Body of pancreas (tissue), 4 donors: ENCODE data around the gene MON1B. TPM values are rescaled to one million over a fixed set of nuclear protein-coding genes. Genes with fewer than 3 reads are reported as not detected.
A peak's percentile ranks its signal among the peaks of the same experiment; 100 is the strongest.

ENCODE experiments used
- ATAC-seq: fragments of 150-250 bp; one replicate; pipeline ENCODE4 v1.9.1; 2016
- DNase-seq, 4 donors: peaks; one replicate each; pipeline ENCODE4 v3.0.0-alpha.2; 2019
- H3K27ac ChIP-seq, 4 donors: fragments of 200-600 bp; sonication (generic); 1 replicate in 3 of 4; 2 replicates in 1 of 4; pipeline versions ENCODE4 v1.5.1 to v1.6.1; 2016 to 2019; ENCODE audit warnings: mild to moderate bottlenecking in 1 of 4, mixed read lengths in 1 of 4, moderate library complexity in 1 of 4
- H3K27me3 ChIP-seq, 2 donors: fragments of 200-600 bp; sonication (generic); one replicate each; pipeline ENCODE4 v1.6.0; 2016; ENCODE audit warnings: mild to moderate bottlenecking in 1 of 2
- H3K36me3 ChIP-seq, 2 donors: fragments of 200-600 bp; sonication (generic); replicated peaks in 1 of 2; 2 replicates each; pipeline ENCODE4 v1.5.1; 2016; ENCODE audit warnings: low read depth in 2 of 2; ENCODE audit not compliant: insufficient read depth in 1 of 2
- H3K4me1 ChIP-seq: fragments of 200-600 bp; sonication (generic); one replicate; pipeline ENCODE4 v1.6.0; 2016
- H3K4me3 ChIP-seq, 2 donors: fragments of 200-600 bp; sonication (generic); 1 replicate in 1 of 2; 2 replicates in 1 of 2; pipeline ENCODE4 v1.5.1; 2016 to 2019
- H3K9me3 ChIP-seq, 3 donors: fragments of 200-600 bp; sonication (generic); 1 replicate in 2 of 3; 2 replicates in 1 of 3; pipeline ENCODE4 v1.5.1; 2016
- POLR2A ChIP-seq, 3 donors: fragments of 450-650 bp; IDR thresholded peaks; one replicate each; pipeline ENCODE4 v1.6.1; 2016; ENCODE audit warnings: antibody characterized with exemption in 3 of 3, mild to moderate bottlenecking in 2 of 3
- WGBS, 2 donors: methylation state at CpG; one replicate each; pipeline ENCODE4 v1.1.5; 2017; 5-methylcytosine and 5-hydroxymethylcytosine counted together
- intact Hi-C: fragments of 100-400 bp; cut with DNase I; formaldehyde crosslinking; loops from one replicate; pipeline ENCODE4 v1.15.1; 2023
- total RNA-seq, 2 donors: library from RNA; depleted of rRNA; stranded (reverse); fragments of >200 nt; gene quantifications; one replicate each; pipeline ENCODE4 v1.1.0, GENCODE V29; 2016
- TF ChIP-seq, protein P1 (sequence below), 7 experiments: fragments of 450-650 bp in 4 of 7; fragments of 200-600 bp in 3 of 7; sonication (generic) in 3 of 7; IDR thresholded peaks; one replicate each; pipeline ENCODE4 v1.5.1; 2016 to 2019; ENCODE audit warnings: antibody characterized with exemption in 7 of 7

Gene MON1B
- 10 to 100 TPM; 15.6 to 22.4 TPM for total RNA-seq

DNA sequence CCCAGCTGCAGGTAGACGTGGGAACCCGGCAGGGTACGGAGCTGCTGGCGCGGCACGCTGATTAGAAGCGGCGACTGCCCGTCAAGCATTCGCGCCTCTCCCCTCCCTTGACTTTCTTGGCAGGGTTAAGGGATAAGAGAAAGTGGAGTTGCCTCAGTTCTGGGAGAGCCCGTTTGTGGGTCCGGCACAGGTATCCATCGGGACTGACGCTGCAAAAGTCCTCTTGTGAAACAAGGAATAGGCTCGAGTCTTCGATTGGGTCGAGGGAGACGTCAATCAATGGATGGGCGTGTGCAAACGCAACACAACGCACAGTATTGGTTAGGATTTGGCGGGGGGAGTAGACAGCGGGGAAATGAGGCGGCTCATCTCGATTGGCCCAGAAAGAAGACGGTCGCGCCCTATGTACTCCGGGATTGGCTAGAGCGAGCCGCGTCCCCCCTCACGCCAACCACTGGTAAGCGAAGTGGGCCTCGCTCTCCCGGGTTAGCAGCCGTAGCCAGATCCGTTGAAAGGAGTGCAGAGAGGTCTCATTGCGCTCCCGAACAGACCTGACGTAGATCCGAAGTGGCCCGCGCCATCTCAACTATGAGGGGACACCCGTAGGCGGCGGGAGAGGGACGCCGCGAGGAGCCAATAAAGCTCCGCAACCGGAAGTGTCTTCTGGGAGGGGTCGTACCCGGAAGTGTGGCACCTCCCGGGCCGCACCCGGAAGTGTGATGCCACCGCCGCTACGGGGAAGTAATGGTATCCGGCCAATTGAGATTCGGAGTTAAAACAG lies at the start of gene MON1B:
TSS of gene MON1B (plus strand) at position 713 of the 781 bp plus-strand sequence. CDS start 296 bp downstream, outside the sequence.
- H3K9me3 ChIP-seq: no peaks in the 10 kb centered on the region
- no peaks in the 10 kb centered on the region for H3K27me3 ChIP-seq
- DNase-seq (peak; percentile 97 to 99 (median 97)), ATAC-seq (peak; percentile 96)
- WGBS, 2 donors: 0 to 1% methylated on average over 33 to 63 of the region's 63 CpGs
- TF ChIP-seq, protein P1, sequence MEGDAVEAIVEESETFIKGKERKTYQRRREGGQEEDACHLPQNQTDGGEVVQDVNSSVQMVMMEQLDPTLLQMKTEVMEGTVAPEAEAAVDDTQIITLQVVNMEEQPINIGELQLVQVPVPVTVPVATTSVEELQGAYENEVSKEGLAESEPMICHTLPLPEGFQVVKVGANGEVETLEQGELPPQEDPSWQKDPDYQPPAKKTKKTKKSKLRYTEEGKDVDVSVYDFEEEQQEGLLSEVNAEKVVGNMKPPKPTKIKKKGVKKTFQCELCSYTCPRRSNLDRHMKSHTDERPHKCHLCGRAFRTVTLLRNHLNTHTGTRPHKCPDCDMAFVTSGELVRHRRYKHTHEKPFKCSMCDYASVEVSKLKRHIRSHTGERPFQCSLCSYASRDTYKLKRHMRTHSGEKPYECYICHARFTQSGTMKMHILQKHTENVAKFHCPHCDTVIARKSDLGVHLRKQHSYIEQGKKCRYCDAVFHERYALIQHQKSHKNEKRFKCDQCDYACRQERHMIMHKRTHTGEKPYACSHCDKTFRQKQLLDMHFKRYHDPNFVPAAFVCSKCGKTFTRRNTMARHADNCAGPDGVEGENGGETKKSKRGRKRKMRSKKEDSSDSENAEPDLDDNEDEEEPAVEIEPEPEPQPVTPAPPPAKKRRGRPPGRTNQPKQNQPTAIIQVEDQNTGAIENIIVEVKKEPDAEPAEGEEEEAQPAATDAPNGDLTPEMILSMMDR (IDR thresholded peaks at IDR 0.05): peak in 2 of 7 experiments; percentile 15 to 39
- peak; percentile 80 to 97 (median 92) for TF ChIP-seq POLR2A (IDR thresholded peaks at IDR 0.05)
- peaks cover 18% of the 10 kb centered on the region for H3K4me1 ChIP-seq
- intact Hi-C loops: no loop called here
- peak within 1 kb of the TSS; percentile 90 to 93 for H3K4me3 ChIP-seq
- H3K27ac ChIP-seq: peak within 1 kb of the TSS; percentile 84 to 99 (median 96)
- H3K36me3 ChIP-seq: peaks cover 0 to 13% of the 10 kb centered on the region in 2 donors

DNA sequence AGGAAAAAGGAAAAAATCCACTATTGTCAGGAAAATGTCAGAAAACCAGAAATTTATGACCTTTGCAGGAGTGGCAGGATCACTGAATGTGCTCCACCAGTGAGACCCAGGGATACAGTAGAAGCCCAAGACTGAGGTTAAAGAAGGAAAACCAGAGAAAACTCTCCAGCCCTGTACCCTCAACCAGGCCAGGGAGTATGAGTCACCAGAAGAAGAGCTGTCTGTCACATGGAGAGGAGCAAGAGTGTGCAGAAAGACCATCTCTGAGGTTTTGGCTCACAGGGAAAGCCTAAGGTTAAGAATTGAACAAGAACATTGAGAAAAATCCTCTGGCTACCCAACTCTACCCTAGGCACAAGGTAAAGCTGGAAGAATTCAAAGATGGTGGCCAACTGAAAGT lies 47.6 kb upstream of the MON1B start:
- DNase-seq: no peak
- TF ChIP-seq POLR2A (IDR thresholded peaks at IDR 0.05): no peak
- TF ChIP-seq, protein P1 (IDR thresholded peaks at IDR 0.05): no peak

GRCh38 chr16:77148121-77148520 lies 42.9 kb upstream of the MON1B start:
- TF ChIP-seq, protein P1 (IDR thresholded peaks at IDR 0.05): no peak
- no peak for TF ChIP-seq POLR2A (IDR thresholded peaks at IDR 0.05)
- no peak overlapping the region for H3K27ac ChIP-seq
- H3K4me1 ChIP-seq: no peaks in the 10 kb centered on the region
- ATAC-seq: no peak
- H3K27me3 ChIP-seq: no peaks in the 10 kb centered on the region
- intact Hi-C loops: no loop called here
- no peaks in the 10 kb centered on the region for H3K9me3 ChIP-seq
- H3K4me3 ChIP-seq: no peak overlapping the region
- WGBS, 2 donors: 55 to 59% methylated on average over 4 of the region's 4 CpGs
- no peaks in the 10 kb centered on the region for H3K36me3 ChIP-seq
- no peak for DNase-seq

More for the DNA sequence above, 47.6 kb upstream of the MON1B start:
- H3K36me3 ChIP-seq: no peaks in the 10 kb centered on the region
- no peaks in the 10 kb centered on the region for H3K9me3 ChIP-seq
- no peaks in the 10 kb centered on the region for H3K4me1 ChIP-seq
- intact Hi-C loops: no loop called here
- no peak overlapping the region for H3K27ac ChIP-seq
- ATAC-seq: no peak
- no peak overlapping the region for H3K4me3 ChIP-seq
- no peaks in the 10 kb centered on the region for H3K27me3 ChIP-seq

GRCh38 chr16:77157346-77158058 lies 33.5 kb upstream of the MON1B start:
- intact Hi-C loops: no loop called here
- no peaks in the 10 kb centered on the region for H3K36me3 ChIP-seq
- DNase-seq (no peak), ATAC-seq (no peak)
- no peaks in the 10 kb centered on the region for H3K27me3 ChIP-seq
- WGBS, 2 donors: 43% methylated on average over 3 of the region's 3 CpGs
- H3K4me3 ChIP-seq: no peak overlapping the region
- TF ChIP-seq, protein P1 (IDR thresholded peaks at IDR 0.05): no peak
- TF ChIP-seq POLR2A (IDR thresholded peaks at IDR 0.05): no peak
- H3K9me3 ChIP-seq: no peaks in the 10 kb centered on the region
- H3K4me1 ChIP-seq: no peaks in the 10 kb centered on the region
- H3K27ac ChIP-seq: no peak overlapping the region
